GM18498 (cell line): ENCODE data around the gene ADAM33.

ENCODE experiments used
- ATAC-seq: cut with Tn5 transposase; IDR thresholded peaks from one replicate; pipeline ENCODE4 v1.9.1; 2021; ENCODE audit warnings: mild to moderate bottlenecking, moderate library complexity; ENCODE audit not compliant: unreplicated experiment

ADAM33 gene

GRCh38 chr20:3667434-3668037 is 14.3 kb downstream of the ADAM33 start:
- ATAC-seq = no peak

- no peak for ATAC-seq
Measured at GRCh38 chr20:3663858-3664257, 18.0 kb downstream of the ADAM33 start.

- ATAC-seq = no peak
Measured at GRCh38 chr20:3663031-3663701, 18.6 kb downstream of the ADAM33 start, which contains the start of gene GFRA4. GFRA4 (minus strand) TSS chr20:3663399; CDS start chr20:3663399, 0 bp downstream.

- no peak for ATAC-seq
Measured at GRCh38 chr20:3661814-3662665, 19.8 kb downstream of the ADAM33 start.

GRCh38 chr20:3661060-3661813 is 20.6 kb downstream of the ADAM33 start:
- no peak for ATAC-seq

GRCh38 chr20:3660262-3661059 is 21.3 kb downstream of the ADAM33 start:
- ATAC-seq = no peak

GRCh38 chr20:3659492-3660261 is 22.1 kb downstream of the ADAM33 start:
- no peak for ATAC-seq

GRCh38 chr20:3658716-3659491 is 22.9 kb downstream of the ADAM33 start:
- ATAC-seq = peak; percentile 87

GRCh38 chr20:3658019-3658715 is 23.6 kb downstream of the ADAM33 start:
- ATAC-seq = no peak

- ATAC-seq = no peak
Measured at GRCh38 chr20:3655131-3655405, 26.7 kb downstream of the ADAM33 start.

GRCh38 chr20:3654326-3655130 is 27.3 kb downstream of the ADAM33 start:
- no peak for ATAC-seq

GRCh38 chr20:3653921-3654320 is 27.9 kb downstream of the ADAM33 start:
- no peak for ATAC-seq

- no peak for ATAC-seq
Measured at GRCh38 chr20:3652676-3653596, 28.9 kb downstream of the ADAM33 start.

- ATAC-seq = no peak
Measured at GRCh38 chr20:3652221-3652620, 29.6 kb downstream of the ADAM33 start.

GRCh38 chr20:3651204-3651962 is 30.4 kb downstream of the ADAM33 start:
- ATAC-seq = no peak

- no peak for ATAC-seq
Measured at GRCh38 chr20:3648951-3649350, 32.9 kb downstream of the ADAM33 start.
